GM12878 (cell line): ENCODE data around the gene AOPEP. TPM values are rescaled to one million over a fixed set of nuclear protein-coding genes. Genes with fewer than 3 reads are reported as not detected.

ENCODE experiments used
- ATAC-seq: fragments of 200-7000 bp; cut with Tn5 transposase; 3 replicates; pipeline ENCODE4 v1.9.1; 2020; ENCODE audit warnings: mild to moderate bottlenecking, moderate library complexity
- BruUV-seq: library from RNA; stranded (reverse); fragments of 400-500 nt; replicated peaks from 2 replicates; lab custom pipeline; 2021; lab: Mats Ljungman, UMichigan
- CTCF ChIA-PET: fragments of 300-600 bp; sonication (Branson Sonifier 250); formaldehyde crosslinking; extraction: SDS; loops from one replicate; lab custom pipeline; 2021; ENCODE audit warnings: inconsistent platforms; lab: Yijun Ruan, JAX
- POLR2A ChIA-PET: fragments of 350-600 bp; formaldehyde crosslinking; extraction: SDS; loops from one replicate; lab custom pipeline; 2021; ENCODE audit warnings: inconsistent platforms; lab: Charles Lee
- RAD21 ChIA-PET: fragments of 300-600 bp; sonication (Branson Sonifier 250); formaldehyde crosslinking; loops from one replicate; lab custom pipeline; 2023; ENCODE audit warnings: antibody characterized with exemption; ENCODE audit not compliant: unreplicated experiment; lab: Charles Lee
- SMC1A ChIA-PET: fragments of 300-600 bp; sonication (Branson Sonifier 250); formaldehyde crosslinking; loops from one replicate; lab custom pipeline; 2023; ENCODE audit not compliant: unreplicated experiment, uncharacterized antibody; lab: Charles Lee
- DNase-seq: peaks from one replicate; pipeline ENCODE4 v3.0.0-alpha.2; 2011; ENCODE audit warnings: low read depth, low spot score
- FAIRE-seq: peaks from 3 replicates; lab custom pipeline; 2011; peaks lifted over from hg19 to GRCh38; lab: Jason Lieb, UNC
- H2AFZ ChIP-seq: 2 replicates; pipeline ENCODE4 v1.6.0; 2011; ENCODE audit warnings: low read depth, low read length, control low read depth; ENCODE audit not compliant: control insufficient read depth
- H3K27ac ChIP-seq: 2 replicates; pipeline ENCODE4 v1.5.1; 2011; ENCODE audit warnings: control low read depth; ENCODE audit not compliant: control insufficient read depth, insufficient read depth
- H3K27me3 ChIP-seq, 2 experiments: replicated peaks in 1 of 2; 2 replicates each; pipeline versions ENCODE4 v1.6.0 to v1.6.1; 2011; ENCODE audit warnings: low read length in 1 of 2; ENCODE audit not compliant: control insufficient read depth in 2 of 2, insufficient read depth in 2 of 2
- H3K36me3 ChIP-seq, 2 experiments: 2 replicates each; pipeline ENCODE4 v1.5.1; 2011; ENCODE audit warnings: low read length in 1 of 2; ENCODE audit not compliant: control insufficient read depth in 2 of 2, insufficient read depth in 2 of 2
- H3K4me1 ChIP-seq: 2 replicates; pipeline ENCODE4 v1.6.1; 2011; ENCODE audit warnings: mild to moderate bottlenecking, low read length, moderate library complexity, mixed read lengths; ENCODE audit not compliant: control insufficient read depth, insufficient read depth
- H3K4me2 ChIP-seq: 2 replicates; pipeline ENCODE4 v1.6.0; 2011; ENCODE audit warnings: control low read depth; ENCODE audit not compliant: control insufficient read depth, insufficient read depth
- H3K4me3 ChIP-seq: fragments of 200-600 bp; sonication (generic); 2 replicates; pipeline ENCODE4 v1.5.1; 2016
- H3K79me2 ChIP-seq: 2 replicates; pipeline ENCODE4 v1.6.0; 2011; ENCODE audit warnings: low read length; ENCODE audit not compliant: control insufficient read depth, insufficient read depth
- H3K9ac ChIP-seq: 2 replicates; pipeline ENCODE4 v1.8.0; 2011; ENCODE audit warnings: low read length, control low read depth, mixed read lengths; ENCODE audit not compliant: control insufficient read depth, insufficient read depth
- H3K9me3 ChIP-seq: replicated peaks from 3 replicates; pipeline ENCODE4 v1.5.1; 2011; ENCODE audit warnings: mild to moderate bottlenecking, low read length; ENCODE audit not compliant: control insufficient read depth, insufficient read depth
- H4K20me1 ChIP-seq: 2 replicates; pipeline ENCODE4 v1.6.0; 2011; ENCODE audit not compliant: control insufficient read depth, insufficient read depth
- BACH1 ChIP-seq: fragments of 450-650 bp; IDR thresholded peaks from 2 replicates; pipeline ENCODE4 v1.6.1; 2017; ENCODE audit warnings: mild to moderate bottlenecking, borderline replicate concordance
- EZH2 ChIP-seq: IDR thresholded peaks from 2 replicates; pipeline ENCODE4 v1.6.1; 2012; ENCODE audit warnings: low read depth, mild to moderate bottlenecking, control low read depth, inconsistent platforms, low read length, borderline replicate concordance; ENCODE audit not compliant: control insufficient read depth
- HDAC2 ChIP-seq: fragments of 200-600 bp; sonication (generic); IDR thresholded peaks from 2 replicates; pipeline ENCODE4 v1.6.1; 2017
- IRF4 ChIP-seq: IDR thresholded peaks from 2 replicates; pipeline ENCODE4 v1.6.1; 2011; ENCODE audit warnings: low read depth, low read length
- NR2C2 ChIP-seq: IDR thresholded peaks from 2 replicates; pipeline ENCODE4 v1.6.1; 2011; ENCODE audit warnings: borderline replicate concordance, low read depth; ENCODE audit not compliant: control insufficient read depth, insufficient read length
- SIN3A ChIP-seq: IDR thresholded peaks from 2 replicates; pipeline ENCODE4 v1.6.1; 2012; ENCODE audit warnings: low read depth, low read length, improper control_type of control experiment
- SREBF2 ChIP-seq: IDR thresholded peaks from 2 replicates; pipeline ENCODE4 v1.6.1; 2012; ENCODE audit warnings: mild to moderate bottlenecking, low read length
- SRF ChIP-seq, 2 experiments: IDR thresholded peaks; 2 replicates each; pipeline ENCODE4 v1.6.1; 2011; ENCODE audit warnings: low read depth in 2 of 2, low read length in 2 of 2, mild to moderate bottlenecking in 1 of 2, moderate library complexity in 1 of 2
- TARDBP ChIP-seq: IDR thresholded peaks from 2 replicates; pipeline ENCODE4 v1.6.1; 2016; ENCODE audit warnings: borderline replicate concordance
- ZNF207 ChIP-seq: fragments of 450-650 bp; IDR thresholded peaks from 2 replicates; pipeline ENCODE4 v1.6.1; 2014; ENCODE audit warnings: antibody characterized with exemption, mild to moderate bottlenecking, borderline replicate concordance
- ZNF384 ChIP-seq: IDR thresholded peaks from 2 replicates; pipeline ENCODE4 v1.6.1; 2012; ENCODE audit warnings: low read depth, mild to moderate bottlenecking, low read length, improper control_type of control experiment, borderline replicate concordance
- WGBS: methylation state at CpG from one replicate; pipeline ENCODE4 v1.1.6; 2016; ENCODE audit warnings: low lambda C conversion rate; ENCODE audit not compliant: insufficient replicate concordance, insufficient coverage; ENCODE audit errors: missing lambda C conversion rate; 5-methylcytosine and 5-hydroxymethylcytosine counted together
- in situ Hi-C: fragments of 300-500 bp; cut with MboI; formaldehyde crosslinking; loops from 9 replicates; pipeline ENCODE4 v1.14.3; 2018; ENCODE audit warnings: mixed read lengths
- intact Hi-C: fragments of 100-400 bp; cut with micrococcal nuclease; formaldehyde crosslinking; loops from one replicate; pipeline ENCODE4 v1.14.2; 2022; ENCODE audit not compliant: unreplicated experiment
- polyA plus RNA-seq, 11 experiments: library from polyadenylated mRNA; depleted of rRNA in 4 of 11; unstranded in 6 of 11; stranded (reverse) in 5 of 11; fragments of >200 nt; fragmentation: Nextera tagmentation in 4 of 11; fragmentation: Illumina TruSeq in 1 of 11; extraction: Ambion mirVana in 4 of 11; extraction: Trizol in 1 of 11; gene quantifications; 1 replicate in 1 of 11; 2 replicates in 10 of 11; pipeline versions ENCODE4 v1.2.1 to v1.2.3, GENCODE V29; 2011 to 2016; ENCODE audit warnings: inconsistent platforms in 2 of 11, missing spikeins in 2 of 11, low read depth in 1 of 11
- total RNA-seq, 4 experiments: library from RNA; depleted of rRNA in 3 of 4; stranded (reverse); fragments of >200 nt in 3 of 4; fragmentation: Illumina TruSeq in 1 of 4; extraction: Trizol in 1 of 4; gene quantifications; 2 replicates each; pipeline versions ENCODE4 v1.2.1 to v1.2.3, GENCODE V29; 2013 to 2021

The AOPEP gene
- total and polyA plus RNA-seq, 10 of the 15 experiments (the other 5 are each of a cell fraction or from before 2014, with no cell fraction given), result 2.3 to 16.9 (median 10.1) TPM

- no peak overlapping the region for H3K4me2 ChIP-seq
- H3K4me1 ChIP-seq, result peaks cover 13% of the 10 kb centered on the region
- no peak overlapping the region for H3K4me3 ChIP-seq
- 92% methylated on average over 6 of the region's 6 CpGs for WGBS
- POLR2A ChIA-PET, result interaction anchor here (1.6 kb wide), 1 partner anchor 13 kb away, joined by 4 read pairs; no protein-coding TSS in a partner anchor
- no peak overlapping the region for H3K9ac ChIP-seq
- no peak for TF ChIP-seq IRF4
- no peak for TF ChIP-seq ZNF384
- no peak for TF ChIP-seq SREBF2
- no peak for TF ChIP-seq BACH1
- TF ChIP-seq HDAC2, result no peak
- no peak for TF ChIP-seq SRF (IDR thresholded peaks at IDR 0.05; ENCODE audit: low read depth in 2 of 2, low read length in 2 of 2)
- no peak for TF ChIP-seq SIN3A
- no peak for TF ChIP-seq ZNF207
- no peak for TF ChIP-seq NR2C2
- no peak for TF ChIP-seq EZH2
- no peak for TF ChIP-seq TARDBP
- no peak for DNase-seq
- ATAC-seq, result no peak
- BruUV-seq, result no TSS peak
- intact Hi-C loops, result no loop called here
- no peaks in the 10 kb centered on the region for H4K20me1 ChIP-seq
- no peak overlapping the region for H3K27ac ChIP-seq
- no peaks in the 10 kb centered on the region for H3K36me3 ChIP-seq
- in situ Hi-C loops, result no loop called here
- RAD21 ChIA-PET, result interaction anchor here (1.5 kb wide), 1 partner anchor 12 kb away, joined by 4 read pairs; no protein-coding TSS in a partner anchor
- SMC1A ChIA-PET, result interaction anchor here (1.8 to 1.9 kb wide), 2 partner anchors 17 to 434 kb away, joined by 5 to 6 read pairs; no protein-coding TSS in a partner anchor
- H3K27me3 ChIP-seq, result no peaks in the 10 kb centered on the region
- no peaks in the 10 kb centered on the region for H3K79me2 ChIP-seq
- no peak for FAIRE-seq
- no peak overlapping the region for H2AFZ ChIP-seq
- no peaks in the 10 kb centered on the region for H3K9me3 ChIP-seq
- CTCF ChIA-PET, result interaction anchor here (0.9 to 5.6 kb wide), 4 partner anchors 10 to 65 kb away, joined by 3 to 58 read pairs (median 4); no protein-coding TSS in a partner anchor
Measured at GRCh38 chr9:95115104-95115503, 388.6 kb downstream of the AOPEP start.
